WTC11 (cell line): ENCODE data around the gene PRXL2B. TPM values are rescaled to one million over a fixed set of nuclear protein-coding genes. Genes with fewer than 3 reads are reported as not detected.
"Not testable (repeated sequence)": the region's sequence is repeated elsewhere in the genome, so short reads cannot be mapped to it uniquely, and the experiment has no call there.

ENCODE experiments used
- ATAC-seq: fragments of 200-7000 bp; cut with Tn5 transposase; 2 replicates; pipeline ENCODE4 v1.10.0; 2021; ENCODE audit warnings: mild to moderate bottlenecking, moderate library complexity
- CTCF ChIA-PET: fragments of 300-600 bp; sonication (Branson Sonifier 250); formaldehyde crosslinking; loops from one replicate; lab custom pipeline; 2021; ENCODE audit warnings: antibody characterized with exemption; lab: Charles Lee
- POLR2A ChIA-PET: fragments of 350-600 bp; sonication (Branson Sonifier 250); formaldehyde crosslinking; loops from one replicate; lab custom pipeline; 2021; ENCODE audit warnings: antibody characterized with exemption; lab: Charles Lee
- DNase-seq: peaks from one replicate; pipeline ENCODE4 v3.0.0; 2021; ENCODE audit warnings: low spot score
- H3K27ac Mint-ChIP-seq: 2 replicates; pipeline ENCODE4 v1.8.0; 2021; ENCODE audit warnings: mixed read lengths
- H3K27me3 Mint-ChIP-seq: 2 replicates; pipeline ENCODE4 v1.8.0; 2021; ENCODE audit warnings: low read depth, mild to moderate bottlenecking, moderate library complexity, mixed read lengths
- H3K36me3 Mint-ChIP-seq: 2 replicates; pipeline ENCODE4 v1.8.0; 2021; ENCODE audit warnings: mixed read lengths
- H3K4me1 Mint-ChIP-seq: 2 replicates; pipeline ENCODE4 v1.8.0; 2022; ENCODE audit warnings: mixed read lengths
- H3K4me3 Mint-ChIP-seq: 2 replicates; pipeline ENCODE4 v1.8.0; 2021; ENCODE audit warnings: mild to moderate bottlenecking, moderate library complexity, mixed read lengths
- H3K9me3 Mint-ChIP-seq: 2 replicates; pipeline ENCODE4 v1.8.0; 2021; ENCODE audit warnings: mixed read lengths
- ATF2 ChIP-seq: sonication (generic); formaldehyde crosslinking; IDR thresholded peaks from 2 replicates; pipeline ENCODE4 v1.8.1; 2022; ENCODE audit warnings: low read depth, missing genetic modification reagents, borderline replicate concordance
- GABPB1 ChIP-seq: sonication (generic); formaldehyde crosslinking; IDR thresholded peaks from 2 replicates; pipeline ENCODE4 v1.8.1; 2023; ENCODE audit warnings: mild to moderate bottlenecking, missing genetic modification reagents
- JUN ChIP-seq: sonication (generic); formaldehyde crosslinking; IDR thresholded peaks from 2 replicates; pipeline ENCODE4 v1.8.0; 2023; ENCODE audit warnings: mild to moderate bottlenecking, missing genetic modification reagents
- KAT7 ChIP-seq: sonication (generic); formaldehyde crosslinking; IDR thresholded peaks from 2 replicates; pipeline ENCODE4 v1.8.1; 2023; ENCODE audit warnings: missing genetic modification reagents, mild to moderate bottlenecking, borderline replicate concordance
- MYBL2 ChIP-seq: sonication (generic); formaldehyde crosslinking; IDR thresholded peaks from 2 replicates; pipeline ENCODE4 v1.8.1; 2023; ENCODE audit warnings: mild to moderate bottlenecking, moderate library complexity, missing genetic modification reagents
- ZMAT4 ChIP-seq: fragments of 250-450 bp; sonication (Bioruptor Pico); IDR thresholded peaks from 2 replicates; pipeline ENCODE4 v1.9.0; 2021; ENCODE audit warnings: mild to moderate bottlenecking
- ZNF532 ChIP-seq: fragments of 250-450 bp; sonication (Bioruptor Pico); IDR thresholded peaks from 2 replicates; pipeline ENCODE4 v1.9.0; 2021; ENCODE audit warnings: mild to moderate bottlenecking, borderline replicate concordance
- total RNA-seq: library from RNA; stranded (reverse); gene quantifications from 3 replicates; pipeline ENCODE4 v1.2.3, GENCODE V29; 2021

PRXL2B gene
- total RNA-seq, 1 experiment from 2014 or later, result 50.3 TPM

GRCh38 chr1:2564815-2565374 lies 21.7 kb upstream of the PRXL2B start:
- Mint-ChIP-seq H3K27ac (no peak overlapping the region), H3K27me3 (no peaks in the 10 kb centered on the region), H3K4me1 (0 out of 2 replicates have a peak, but pooled peaks cover 3% of the 10 kb centered on the region), H3K4me3 (no peak overlapping the region), H3K9me3 (no peaks in the 10 kb centered on the region), H3K36me3 (no peaks in the 10 kb centered on the region)
- no peak for TF ChIP-seq ZMAT4
- DNase-seq, result no peak
- ChIA-PET POLR2A (no interaction called here), CTCF (interaction anchor here (1.1 kb wide), 1 partner anchor 41 kb away, joined by 3 read pairs; no protein-coding TSS in a partner anchor)
- ATAC-seq, result no peak

GRCh38 chr1:2566101-2567045 lies 20.2 kb upstream of the PRXL2B start:
- no peaks in the 10 kb centered on the region for H3K9me3 Mint-ChIP-seq
- POLR2A ChIA-PET, result no interaction called here
- 0 out of 2 replicates have a peak, but pooled peaks cover 3% of the 10 kb centered on the region for H3K4me1 Mint-ChIP-seq
- no peak for DNase-seq
- no peak overlapping the region for H3K4me3 Mint-ChIP-seq
- H3K27me3 Mint-ChIP-seq, result no peaks in the 10 kb centered on the region
- TF ChIP-seq GABPB1 (no peak), KAT7 (CRISPR knock-in tag) (no peak)
- TF ChIP-seq, all 79 proteins: peak for 0
- no peak overlapping the region for H3K27ac Mint-ChIP-seq
- no peak for ATAC-seq
- CTCF ChIA-PET, result no interaction called here
- H3K36me3 Mint-ChIP-seq, result no peaks in the 10 kb centered on the region

- no peak for TF ChIP-seq MYBL2
- no peak for TF ChIP-seq ATF2 (CRISPR knock-in tag)
- no peak for TF ChIP-seq ZNF532 (CRISPR knock-in tag)
- TF ChIP-seq JUN (CRISPR knock-in tag), result no peak
- CTCF ChIA-PET, result no interaction called here
- DNase-seq (no peak), ATAC-seq (no peak)
- Mint-ChIP-seq H3K27me3 (no peaks in the 10 kb centered on the region), H3K4me3 (no peak overlapping the region), H3K36me3 (no peaks in the 10 kb centered on the region), H3K27ac (no peak overlapping the region), H3K4me1 (0 out of 2 replicates have a peak, but pooled peaks cover 3% of the 10 kb centered on the region), H3K9me3 (no peaks in the 10 kb centered on the region)
- POLR2A ChIA-PET, result no interaction called here
Observed at GRCh38 chr1:2567083-2567679, 19.4 kb upstream of the PRXL2B start.

- DNase-seq, H3K4me1 Mint-ChIP-seq, POLR2A ChIA-PET, H3K27ac Mint-ChIP-seq, CTCF ChIA-PET, H3K4me3 Mint-ChIP-seq, H3K36me3 Mint-ChIP-seq, H3K27me3 Mint-ChIP-seq, ATAC-seq: not testable (repeated sequence)
- peaks cover 10% of the 10 kb centered on the region for H3K9me3 Mint-ChIP-seq
Observed at GRCh38 chr1:2568187-2568816, 18.3 kb upstream of the PRXL2B start.
